H1 (cell line): ENCODE results near the gene TSPAN9. TPM values are rescaled to one million over a fixed set of nuclear protein-coding genes. Genes with fewer than 3 reads are reported as not detected.
A peak's percentile ranks its signal among the peaks of the same experiment; 100 is the strongest.

ENCODE experiments used
- CTCF ChIA-PET: fragments of 300-600 bp; sonication (Branson Sonifier 250); formaldehyde crosslinking; loops from one replicate; lab custom pipeline; 2021; ENCODE audit not compliant: partially characterized antibody; lab: Charles Lee
- POLR2A ChIA-PET: fragments of 300-600 bp; sonication (Branson Sonifier 250); formaldehyde crosslinking; loops from one replicate; lab custom pipeline; 2021; ENCODE audit warnings: inconsistent platforms; ENCODE audit not compliant: partially characterized antibody; lab: Charles Lee
- DNase-seq, 2 experiments: peaks; one replicate each; pipeline versions ENCODE4 v3.0.0 to v3.0.0-alpha.2; 2010 to 2022; ENCODE audit warnings: low spot score in 2 of 2, low read depth in 1 of 2, mixed read lengths in 1 of 2
- FAIRE-seq: peaks from 2 replicates; lab custom pipeline; 2011; peaks lifted over from hg19 to GRCh38; lab: Jason Lieb, UNC
- H2AFZ ChIP-seq: 2 replicates; pipeline ENCODE4 v1.8.1; 2012; ENCODE audit warnings: low read length, inconsistent platforms
- H2AK5ac ChIP-seq: 2 replicates; pipeline ENCODE4 v1.6.1; 2013; ENCODE audit warnings: low read depth, low read length
- H2BK120ac ChIP-seq: replicated peaks from 2 replicates; pipeline ENCODE3; 2013; ENCODE audit warnings: low read depth, low read length, inconsistent platforms
- H2BK12ac ChIP-seq: 2 replicates; pipeline ENCODE4 v1.6.1; 2013; ENCODE audit warnings: low read depth, low read length
- H2BK15ac ChIP-seq: 2 replicates; pipeline ENCODE4 v1.6.1; 2013; ENCODE audit warnings: low read length
- H2BK20ac ChIP-seq: 2 replicates; pipeline ENCODE4 v1.6.1; 2013; ENCODE audit warnings: low read length
- H2BK5ac ChIP-seq: 2 replicates; pipeline ENCODE4 v1.6.1; 2013; ENCODE audit warnings: low read depth, low read length
- H3K14ac ChIP-seq: 2 replicates; pipeline ENCODE4 v1.6.1; 2013; ENCODE audit warnings: inconsistent platforms; ENCODE audit not compliant: insufficient read length
- H3K18ac ChIP-seq: 2 replicates; pipeline ENCODE4 v1.6.1; 2013; ENCODE audit warnings: low read length; ENCODE audit errors: extremely low read depth
- H3K23ac ChIP-seq: 2 replicates; pipeline ENCODE4 v1.6.1; 2013; ENCODE audit warnings: inconsistent platforms; ENCODE audit not compliant: insufficient read length
- H3K23me2 ChIP-seq: 2 replicates; pipeline ENCODE4 v1.6.1; 2013; ENCODE audit warnings: low read depth, low read length
- H3K27ac ChIP-seq: 2 replicates; pipeline ENCODE4 v1.6.1; 2011; ENCODE audit warnings: low read depth, low read length, inconsistent platforms
- H3K27me3 ChIP-seq, 4 experiments: replicated peaks in 1 of 4; 1 replicate in 1 of 4; 2 replicates in 3 of 4; pipeline versions ENCODE4 v1.6.1 to v1.8.1; 2011 to 2013; ENCODE audit warnings: low read length in 3 of 4, mild to moderate bottlenecking in 3 of 4, inconsistent platforms in 2 of 4, mixed read lengths in 2 of 4, moderate library complexity in 1 of 4; ENCODE audit not compliant: control insufficient read depth in 3 of 4, insufficient read depth in 3 of 4; ENCODE audit errors: extremely low read depth in 1 of 4
- H3K36me3 ChIP-seq, 4 experiments: 2 replicates each; pipeline versions ENCODE4 v1.6.1 to v1.8.1; 2011 to 2013; ENCODE audit warnings: mild to moderate bottlenecking in 4 of 4, low read length in 3 of 4, moderate library complexity in 2 of 4, control low read depth in 1 of 4, inconsistent platforms in 1 of 4; ENCODE audit not compliant: insufficient read depth in 4 of 4, control insufficient read depth in 2 of 4
- H3K4ac ChIP-seq: replicated peaks from 2 replicates; pipeline ENCODE3; 2013; ENCODE audit warnings: low read length, low read depth, mixed read lengths, inconsistent platforms; ENCODE audit not compliant: insufficient read length
- H3K4me1 ChIP-seq, 4 experiments: replicated peaks in 1 of 4; 1 replicate in 1 of 4; 2 replicates in 3 of 4; pipeline versions ENCODE4 v1.6.1 to v1.8.1; 2011 to 2013; ENCODE audit warnings: low read length in 3 of 4, inconsistent platforms in 2 of 4, mixed read lengths in 1 of 4; ENCODE audit not compliant: insufficient read depth in 4 of 4, control insufficient read depth in 3 of 4
- H3K4me2 ChIP-seq, 2 experiments: 2 replicates each; pipeline versions ENCODE4 v1.6.1 to v1.8.1; 2011 to 2013; ENCODE audit warnings: low read depth in 2 of 2, low read length in 2 of 2, control low read depth in 1 of 2, inconsistent platforms in 1 of 2, mild to moderate bottlenecking in 1 of 2; ENCODE audit not compliant: insufficient read depth in 1 of 2
- H3K4me3 ChIP-seq, 4 experiments: fragments of 200-600, 300-600 bp in 1 of 4; sonication (generic), shearing (Covaris generic), sonication (Bioruptor Twin) in 1 of 4; 2 replicates each; pipeline versions ENCODE4 v1.5.1 to v1.8.1; 2011 to 2016; ENCODE audit warnings: low read length in 4 of 4, low read depth in 3 of 4, control low read depth in 2 of 4, inconsistent platforms in 2 of 4, mild to moderate bottlenecking in 2 of 4, mixed read lengths in 1 of 4, moderate library complexity in 1 of 4; ENCODE audit not compliant: insufficient read depth in 2 of 4; ENCODE audit errors: extremely low read depth in 1 of 4
- H3K56ac ChIP-seq: replicated peaks from 2 replicates; pipeline ENCODE3; 2013; ENCODE audit warnings: low read depth, mild to moderate bottlenecking, mixed read lengths, low read length, inconsistent platforms; ENCODE audit not compliant: insufficient read length
- H3K79me1 ChIP-seq: 2 replicates; pipeline ENCODE4 v1.6.1; 2013; ENCODE audit warnings: low read depth, low read length, control low read depth
- H3K79me2 ChIP-seq, 2 experiments: 2 replicates each; pipeline versions ENCODE4 v1.6.1 to v1.8.1; 2012 to 2013; ENCODE audit warnings: low read length in 2 of 2, mild to moderate bottlenecking in 2 of 2, inconsistent platforms in 1 of 2; ENCODE audit not compliant: insufficient read depth in 2 of 2, control insufficient read depth in 1 of 2
- H3K9ac ChIP-seq, 4 experiments: replicated peaks in 1 of 4; 1 replicate in 1 of 4; 2 replicates in 3 of 4; pipeline versions ENCODE4 v1.6.1 to v1.8.1; 2011 to 2013; ENCODE audit warnings: low read depth in 3 of 4, low read length in 3 of 4, control low read depth in 2 of 4, mild to moderate bottlenecking in 2 of 4, moderate library complexity in 2 of 4, inconsistent platforms in 1 of 4; ENCODE audit errors: extremely low read depth in 1 of 4
- H3K9me3 ChIP-seq, 2 experiments: 2 replicates each; pipeline versions ENCODE4 v1.6.1 to v1.8.1; 2012 to 2013; ENCODE audit warnings: mild to moderate bottlenecking in 2 of 2, moderate library complexity in 2 of 2, control low read depth in 1 of 2, inconsistent platforms in 1 of 2, low read depth in 1 of 2, low read length in 1 of 2, mixed read lengths in 1 of 2; ENCODE audit not compliant: insufficient read depth in 2 of 2
- H4K20me1 ChIP-seq, 2 experiments: replicated peaks in 1 of 2; 2 replicates each; pipeline versions ENCODE3 to v1.8.1; 2011 to 2013; ENCODE audit warnings: inconsistent platforms in 2 of 2, low read length in 2 of 2, mild to moderate bottlenecking in 1 of 2; ENCODE audit not compliant: insufficient read depth in 2 of 2, control insufficient read depth in 1 of 2
- H4K5ac ChIP-seq: 2 replicates; pipeline ENCODE4 v1.6.1; 2013; ENCODE audit warnings: low read length, low read depth, mixed read lengths, inconsistent platforms; ENCODE audit not compliant: insufficient read length
- H4K8ac ChIP-seq: 2 replicates; pipeline ENCODE4 v1.8.0; 2013; ENCODE audit warnings: mild to moderate bottlenecking, moderate library complexity, low read length, inconsistent platforms; ENCODE audit not compliant: insufficient read depth; ENCODE audit errors: extremely low read depth
- H4K91ac ChIP-seq: replicated peaks from 2 replicates; pipeline ENCODE3; 2013; ENCODE audit warnings: low read length, mixed read lengths, inconsistent platforms; ENCODE audit not compliant: insufficient read length
- CHD1 ChIP-seq: IDR thresholded peaks from 2 replicates; pipeline ENCODE4 v1.6.1; 2012; ENCODE audit warnings: low read depth, low read length, improper control_type of control experiment
- EZH2 ChIP-seq: fragments of 200-600 bp; sonication (generic); IDR thresholded peaks from 2 replicates; pipeline ENCODE4 v1.7.1; 2012; ENCODE audit warnings: low read depth, mild to moderate bottlenecking, moderate library complexity, low read length, inconsistent platforms; ENCODE audit not compliant: severe bottlenecking
- RFX5 ChIP-seq: IDR thresholded peaks from 2 replicates; pipeline ENCODE4 v1.6.1; 2011; ENCODE audit warnings: low read depth, low read length, improper control_type of control experiment, borderline replicate concordance
- WGBS, 2 experiments: shearing (Covaris generic) in 1 of 2; methylation state at CpG; one replicate each; pipeline versions ENCODE4 v1.1.6 to v1.1.7; 2013 to 2015; ENCODE audit warnings: low lambda C conversion rate in 2 of 2, mixed read lengths in 2 of 2, inconsistent platforms in 1 of 2, low coverage in 1 of 2, missing lambda C conversion rate in 1 of 2; ENCODE audit not compliant: insufficient replicate concordance in 2 of 2, insufficient coverage in 1 of 2, insufficient read length in 1 of 2; ENCODE audit errors: extremely low coverage in 1 of 2, missing lambda C conversion rate in 1 of 2; 5-methylcytosine and 5-hydroxymethylcytosine counted together
- polyA plus RNA-seq, 7 experiments: library from polyadenylated mRNA; depleted of rRNA in 3 of 7; stranded (reverse) in 5 of 7; unstranded in 2 of 7; fragments of >200 nt in 5 of 7; fragments of 200-250 nt in 2 of 7; gene quantifications; 1 replicate in 5 of 7; 2 replicates in 1 of 7; 4 replicates in 1 of 7; pipeline versions ENCODE4 v1.2.1 to v1.2.3, GENCODE V29; 2011 to 2013; ENCODE audit warnings: missing spikeins in 2 of 7, mixed read lengths in 2 of 7
- total RNA-seq: library from RNA; stranded (reverse); fragmentation: NEBNext Ultra II Directional; extraction: Animal tissue kit (Norgen Biotek cat#: 25700); gene quantifications from 2 replicates; pipeline ENCODE4 v1.2.1, GENCODE V29; 2021

The TSPAN9 gene
- total and polyA plus RNA-seq, 2 of the 8 experiments (the other 6 are each of a cell fraction or from before 2014, with no cell fraction given), result 11.5 to 29.1 TPM

DNA sequence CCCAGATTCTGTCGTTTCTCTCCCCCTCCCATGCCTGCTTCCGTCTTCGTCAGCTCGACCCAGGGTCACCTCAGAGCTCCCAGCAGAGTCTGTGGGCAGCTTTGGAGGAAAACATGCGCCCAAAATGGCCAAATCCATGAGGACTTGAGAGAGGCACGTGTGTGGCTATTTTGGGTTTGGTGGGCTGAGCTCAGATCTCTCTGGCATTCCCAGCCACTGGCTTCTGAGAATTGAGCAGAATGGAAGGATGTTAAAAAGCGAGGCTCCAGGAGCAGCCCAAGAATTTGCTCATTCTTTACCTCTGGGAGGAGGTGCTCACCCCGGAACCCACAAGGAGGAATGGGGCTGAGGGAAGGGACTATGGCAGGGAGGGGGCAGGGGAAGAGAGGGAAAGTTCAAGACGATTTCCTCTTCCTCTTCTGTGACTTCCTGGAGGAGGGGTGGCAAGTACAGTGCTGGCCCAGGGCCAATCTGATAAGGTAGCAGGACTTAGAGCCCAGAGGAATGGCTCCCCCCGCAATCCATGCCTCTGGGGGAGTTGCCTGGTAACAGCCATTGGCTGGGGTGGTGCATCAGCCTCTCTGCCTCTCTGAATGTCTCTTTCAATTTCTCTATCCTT lies 20.1 kb downstream of the TSPAN9 start:
- H3K4me1 ChIP-seq, result no peaks in the 10 kb centered on the region; a peak in 1 of 7 replicates
- no peak overlapping the region for H3K23ac ChIP-seq
- H3K9me3 ChIP-seq, result peaks cover 5 to 7% of the 10 kb centered on the region in 2 experiments; a peak in 3 of 4 replicates
- no peak overlapping the region for H4K5ac ChIP-seq
- H3K4me3 ChIP-seq, result no peak overlapping the region
- peaks cover 4% of the 10 kb centered on the region; the same call in 1 of the 2 replicates for H3K79me1 ChIP-seq
- no peak overlapping the region for H2BK5ac ChIP-seq
- no peak overlapping the region for H2BK20ac ChIP-seq
- TF ChIP-seq CHD1 (no peak), EZH2 (no peak), RFX5 (no peak)
- no peak for FAIRE-seq
- no peak overlapping the region for H4K8ac ChIP-seq
- H3K9ac ChIP-seq, result no peak overlapping the region; a peak in 1 of 7 replicates
- no peaks in the 10 kb centered on the region for H3K23me2 ChIP-seq
- H3K27ac ChIP-seq, result no peak overlapping the region
- ChIA-PET CTCF (interaction anchor here (1.0 to 1.7 kb wide), 5 partner anchors 15 to 100 kb away, joined by 3 to 7 read pairs (median 5); no protein-coding TSS in a partner anchor), POLR2A (interaction anchor here (0.7 to 1.1 kb wide), 3 partner anchors 10 to 409 kb away, joined by 3 read pairs; no protein-coding TSS in a partner anchor)
- H2AK5ac ChIP-seq, result no peak overlapping the region
- 82% methylated on average over 9 of the region's 10 CpGs; no CpG with 5 or more reads in 1 of the 2 experiments for WGBS, 2 experiments
- H2BK15ac ChIP-seq, result no peak overlapping the region
- no peaks in the 10 kb centered on the region for H4K20me1 ChIP-seq
- H3K79me2 ChIP-seq, result no peaks in the 10 kb centered on the region
- no peaks in the 10 kb centered on the region for H3K36me3 ChIP-seq
- no peak overlapping the region for H3K56ac ChIP-seq
- H2BK120ac ChIP-seq, result no peak overlapping the region
- no peak overlapping the region for H4K91ac ChIP-seq
- H2BK12ac ChIP-seq, result no peak overlapping the region
- DNase-seq, result no peak
- H2AFZ ChIP-seq, result no peak overlapping the region
- H3K18ac ChIP-seq, result 0 out of 2 replicates have a peak overlapping the region, but pooled peaks have one; percentile 19
- no peak overlapping the region for H3K4me2 ChIP-seq
- H3K4ac ChIP-seq, result no peak overlapping the region
- no peaks in the 10 kb centered on the region for H3K27me3 ChIP-seq
- H3K14ac ChIP-seq, result no peak overlapping the region
